GM19438 (cell line): ENCODE results near the gene OR6S1.
A peak's percentile ranks its signal among the peaks of the same experiment; 100 is the strongest.
"Not testable (repeated sequence)": the region's sequence is repeated elsewhere in the genome, so short reads cannot be mapped to it uniquely, and the experiment has no call there.

Experiments used
- ATAC-seq: cut with Tn5 transposase; IDR thresholded peaks from one replicate; pipeline ENCODE4 v1.9.1; 2021; ENCODE audit warnings: low read depth; ENCODE audit not compliant: unreplicated experiment

OR6S1 gene

GRCh38 chr14:20671597-20672283, 30.2 kb upstream of the OR6S1 start:
- ATAC-seq, result no peak

DNA sequence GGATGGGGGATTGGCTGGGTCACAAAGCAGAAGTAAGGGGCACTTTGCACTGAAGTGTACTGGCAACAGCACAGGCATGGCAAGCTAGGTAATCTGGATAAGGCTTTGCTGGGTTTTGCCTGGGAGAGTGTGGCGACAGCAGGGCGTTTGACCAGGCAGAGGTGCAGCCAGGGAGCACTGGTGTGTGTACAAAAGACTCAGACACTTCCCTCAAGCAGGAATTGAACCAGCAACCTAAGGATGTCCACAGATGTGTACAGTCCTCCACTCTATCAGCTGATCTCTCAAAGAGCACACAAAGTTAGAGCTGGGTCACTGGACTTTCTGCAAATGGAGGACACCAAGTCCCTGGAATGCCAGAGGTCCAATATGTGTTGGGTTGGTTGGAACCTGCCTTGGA, 27.5 kb upstream of the OR6S1 start:
- no peak for ATAC-seq

DNA sequence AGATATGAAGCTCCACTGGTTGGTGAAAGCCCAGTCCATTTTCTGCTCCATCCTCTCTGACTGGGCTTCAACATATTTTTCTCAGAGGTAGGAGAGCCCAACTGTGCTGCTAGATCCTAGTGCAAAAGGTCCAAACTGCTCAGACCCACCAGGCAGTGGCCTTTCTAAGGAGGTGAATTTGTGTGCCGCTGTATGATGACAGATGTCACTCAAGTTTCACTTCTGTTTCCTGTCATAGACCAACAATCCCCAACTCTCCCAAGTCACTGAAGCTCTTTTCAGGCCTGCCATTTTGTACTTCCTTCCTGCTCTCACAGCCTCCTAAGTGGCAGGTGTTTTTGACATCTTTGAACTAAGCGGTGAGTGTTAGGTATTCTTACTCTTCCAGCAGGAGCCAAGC, 26.5 kb upstream of the OR6S1 start:
- ATAC-seq, result peak; percentile 66

GRCh38 chr14:20666400-20666961, 25.0 kb upstream of the OR6S1 start:
- not testable (repeated sequence) for ATAC-seq

DNA sequence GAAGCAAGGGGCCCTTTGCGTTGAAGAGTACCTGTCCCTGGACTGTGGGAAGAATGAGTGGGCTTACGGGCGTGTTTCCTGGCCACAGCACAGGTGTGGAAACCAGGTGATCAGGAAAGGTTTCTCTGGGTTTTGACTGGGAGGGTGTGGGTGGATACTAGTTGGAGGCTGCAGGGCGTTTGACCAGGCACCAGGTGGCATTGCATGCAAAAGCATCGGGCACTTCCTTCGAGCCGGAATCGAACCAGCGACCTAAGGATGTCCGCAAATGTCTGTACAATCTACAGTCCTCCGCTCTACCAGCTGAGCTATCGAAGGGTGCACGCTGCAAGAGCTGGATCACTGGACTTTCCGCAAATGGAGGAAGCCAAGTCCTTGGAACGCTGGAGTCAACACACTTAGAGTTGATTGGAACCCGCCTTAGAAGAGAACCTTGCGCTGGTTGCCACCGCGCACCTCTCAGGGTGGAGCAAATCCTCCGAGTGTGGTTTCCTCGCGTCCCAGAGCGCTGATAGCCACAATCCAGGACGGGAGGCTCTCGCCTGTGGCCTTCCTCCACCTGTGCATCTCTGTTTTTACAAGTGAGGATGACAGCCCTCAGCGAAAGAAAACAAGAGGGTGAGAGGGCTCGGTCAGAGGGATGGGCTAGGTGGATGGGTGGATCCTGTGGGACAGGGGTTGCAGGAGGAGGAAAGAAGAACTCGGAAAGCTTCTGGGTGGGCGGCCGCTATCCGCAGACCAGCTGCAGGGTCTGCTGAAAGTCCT, 21.7 kb upstream of the OR6S1 start:
- peak; percentile 57 for ATAC-seq

DNA sequence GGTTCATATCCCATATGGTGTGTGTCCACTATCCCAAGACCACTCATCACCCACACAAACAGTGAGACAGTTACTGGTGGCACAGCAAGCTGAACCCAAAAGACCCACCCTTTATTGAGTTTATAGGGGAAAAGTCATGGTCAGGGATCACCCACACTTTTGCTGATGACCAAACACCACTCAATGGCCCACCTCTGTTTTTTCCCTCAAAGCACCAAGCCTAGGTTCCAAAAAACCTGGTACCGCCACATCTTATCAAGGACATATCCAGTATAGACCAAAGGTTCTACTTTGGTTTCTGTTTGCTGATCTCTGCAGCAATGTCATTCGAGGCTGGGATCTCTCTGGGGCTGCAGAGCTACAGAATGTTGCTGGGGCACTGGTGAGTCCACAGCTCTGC, 19.7 kb upstream of the OR6S1 start:
- no peak for ATAC-seq

DNA sequence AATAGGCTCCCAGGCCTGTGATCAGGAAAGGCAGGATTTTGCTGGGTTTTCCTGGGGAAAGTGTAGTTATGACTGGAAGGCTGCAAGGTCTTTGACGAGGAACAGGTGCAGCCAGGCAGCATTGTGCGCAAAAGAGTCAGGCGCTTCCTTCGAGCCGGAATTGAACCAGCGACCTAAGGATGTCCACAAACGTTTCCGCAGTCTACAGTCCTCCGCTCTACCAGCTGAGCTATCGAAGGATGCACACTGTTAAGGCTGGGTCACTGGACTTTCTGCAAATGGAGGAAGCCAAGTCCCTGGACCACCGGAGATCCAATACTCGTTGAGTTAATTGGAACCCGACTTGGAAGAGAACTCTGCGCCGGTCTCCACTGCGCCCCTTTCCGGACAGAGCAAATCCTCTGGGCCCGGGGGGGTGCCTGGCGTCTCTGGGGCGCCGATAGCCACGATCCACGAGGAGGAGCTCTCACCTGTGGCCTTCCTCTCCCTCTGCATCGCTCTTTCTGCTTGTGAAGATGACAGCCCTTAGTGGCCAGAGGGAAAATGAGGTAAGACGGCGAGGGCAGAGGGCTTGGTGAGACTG, 18.4 kb upstream of the OR6S1 start:
- ATAC-seq, result no peak

DNA sequence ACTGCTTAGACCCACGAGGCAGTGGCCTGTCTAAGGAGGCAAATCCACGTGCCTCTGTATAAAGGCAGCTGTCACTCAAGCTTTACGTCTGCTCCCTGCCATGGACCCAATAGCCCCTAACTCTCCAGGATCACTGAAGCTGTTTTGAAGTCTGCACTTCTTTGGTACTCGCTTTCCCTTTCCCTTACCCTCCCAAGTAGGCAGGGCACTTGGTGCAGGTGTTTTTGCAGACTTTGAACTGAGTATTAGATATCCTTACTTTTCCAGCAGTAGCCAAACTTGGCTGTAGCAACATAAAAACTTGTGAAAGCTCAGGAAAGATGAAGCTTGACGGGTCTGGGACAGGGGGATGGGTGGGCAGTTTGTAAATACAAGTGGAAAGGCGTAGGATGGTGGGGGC, 17.8 kb upstream of the OR6S1 start:
- ATAC-seq, result no peak

DNA sequence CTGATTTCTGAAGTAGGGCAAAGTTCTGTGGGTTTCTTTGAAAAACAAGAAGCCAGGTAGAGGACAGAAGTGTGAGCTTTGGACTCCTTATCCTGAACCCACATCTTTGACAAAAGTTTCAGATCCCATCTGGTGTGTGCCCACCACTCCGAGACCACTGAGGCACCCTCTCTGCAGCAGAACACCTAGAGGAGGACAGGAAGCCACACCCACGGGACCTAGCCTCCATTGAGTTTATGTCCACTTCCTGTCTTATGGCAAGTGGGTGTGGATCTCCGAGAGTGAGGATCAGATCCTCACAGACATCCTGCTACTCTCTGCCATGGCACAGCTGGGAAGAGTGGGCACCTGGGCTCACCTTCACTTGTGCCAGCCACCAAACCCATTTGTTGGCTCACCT, 16.8 kb upstream of the OR6S1 start:
- no peak for ATAC-seq

DNA sequence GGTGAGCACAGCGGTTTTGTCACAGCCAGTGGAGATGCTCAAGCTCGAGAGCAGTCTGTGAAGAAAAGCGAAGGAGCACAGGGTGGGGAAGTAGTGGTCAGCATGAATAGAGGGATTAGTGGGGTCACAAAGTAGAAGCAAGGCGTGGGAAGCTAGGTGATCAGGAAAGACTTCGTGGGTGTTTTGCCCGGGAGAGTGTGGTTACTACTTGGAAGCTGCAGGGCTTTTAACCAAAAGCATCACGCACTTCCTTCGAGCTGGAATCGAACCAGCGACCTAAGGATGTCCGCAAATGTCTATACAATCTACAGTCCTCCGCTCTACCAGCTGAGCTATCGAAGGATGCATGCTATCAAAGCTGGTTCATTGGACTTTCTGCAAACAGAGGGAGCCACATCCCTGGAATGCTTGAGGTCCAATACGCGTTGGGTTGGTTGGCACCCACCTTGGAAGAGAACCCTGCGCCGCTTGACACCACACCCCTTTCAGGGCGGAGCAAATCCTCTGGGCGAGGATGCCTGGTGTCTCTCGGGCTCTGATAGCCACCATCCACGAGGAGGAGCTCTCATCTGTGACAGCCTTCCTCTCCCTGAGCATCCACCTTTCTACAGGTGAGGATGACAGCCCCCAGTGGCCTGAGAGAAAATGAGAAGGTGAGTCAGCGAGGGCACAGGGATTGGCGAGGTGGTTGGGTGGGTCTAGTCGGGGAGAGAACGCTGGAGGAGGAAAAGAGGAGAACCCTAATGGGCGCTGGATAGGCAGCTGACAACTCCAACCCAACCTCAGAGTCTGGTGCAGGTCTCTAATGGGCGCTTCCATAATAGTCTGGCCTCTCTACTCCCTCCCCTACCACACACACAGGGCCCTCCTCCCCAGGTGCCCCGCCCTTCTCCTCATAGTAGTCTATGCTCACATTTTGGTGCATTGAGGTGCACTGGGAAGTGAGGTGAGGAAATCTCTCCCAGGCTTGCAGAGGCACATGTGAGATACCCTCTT, 16.0 kb upstream of the OR6S1 start:
- ATAC-seq, result no peak

GRCh38 chr14:20656274-20656673, 14.8 kb upstream of the OR6S1 start:
- ATAC-seq, result no peak

GRCh38 chr14:20655851-20656250, 14.4 kb upstream of the OR6S1 start:
- ATAC-seq, result no peak

GRCh38 chr14:20652996-20653975, 11.8 kb upstream of the OR6S1 start:
- no peak for ATAC-seq

DNA sequence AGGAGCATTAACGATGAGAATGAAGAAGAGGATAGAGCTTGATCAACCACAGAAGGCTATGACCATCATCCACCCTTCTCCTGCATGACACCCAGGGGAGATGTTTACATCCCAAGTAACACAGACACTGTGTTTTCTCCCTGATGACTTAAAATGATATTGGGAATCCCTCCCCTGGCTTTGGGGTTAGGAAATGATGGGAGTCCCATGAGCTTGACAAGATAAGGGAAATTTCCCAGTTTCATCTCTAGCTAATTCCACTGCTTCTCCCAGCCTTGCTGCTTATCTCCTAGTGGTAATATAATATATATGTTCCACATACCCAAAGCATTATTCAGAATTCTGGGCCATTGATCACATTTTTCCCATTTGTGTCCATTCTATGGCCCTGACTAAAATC, 4.0 kb upstream of the OR6S1 start:
- ATAC-seq, result no peak

- ATAC-seq, result no peak
These were observed 3.0 kb upstream of the OR6S1 start for GRCh38 chr14:20644520-20644919.

DNA sequence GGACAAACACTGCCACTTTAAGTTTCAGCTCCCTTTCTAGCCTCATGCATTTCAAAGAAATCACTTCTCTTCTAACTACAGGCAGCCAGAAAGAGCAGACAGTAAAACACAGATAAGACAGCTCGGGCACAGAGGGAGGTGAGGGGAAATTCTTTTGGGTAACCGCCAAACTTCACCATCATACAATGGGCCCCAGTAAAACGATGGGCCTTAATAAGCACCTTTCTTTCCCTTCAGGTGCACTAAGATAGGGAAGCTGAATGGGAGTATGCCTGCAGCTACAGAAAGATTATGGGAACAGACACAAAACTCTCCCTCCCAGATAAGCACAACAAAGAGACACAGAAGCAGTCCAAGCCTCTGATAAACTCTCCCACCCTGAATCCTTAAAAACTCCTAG, 1.3 kb upstream of the OR6S1 start:
- not testable (repeated sequence) for ATAC-seq

DNA sequence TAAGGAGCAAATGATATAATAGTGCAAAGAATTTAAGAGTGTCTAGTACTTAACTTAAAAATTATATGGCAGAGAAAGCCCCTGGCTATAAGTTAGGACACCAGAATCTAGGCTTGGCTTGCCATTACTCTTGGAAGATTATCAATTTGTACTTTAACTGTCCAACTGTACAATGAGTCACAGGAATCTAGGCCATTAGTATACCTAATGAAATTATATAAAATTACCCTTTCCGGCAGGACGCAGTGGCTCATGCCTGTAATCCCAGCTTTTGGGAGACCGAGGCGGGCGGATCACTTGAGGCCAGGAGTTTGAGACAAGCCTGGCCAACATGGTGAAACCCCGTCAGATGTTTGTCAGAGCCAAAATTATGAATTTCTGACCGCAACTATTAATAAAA, 691 bp upstream of the OR6S1 start:
- no peak for ATAC-seq

DNA sequence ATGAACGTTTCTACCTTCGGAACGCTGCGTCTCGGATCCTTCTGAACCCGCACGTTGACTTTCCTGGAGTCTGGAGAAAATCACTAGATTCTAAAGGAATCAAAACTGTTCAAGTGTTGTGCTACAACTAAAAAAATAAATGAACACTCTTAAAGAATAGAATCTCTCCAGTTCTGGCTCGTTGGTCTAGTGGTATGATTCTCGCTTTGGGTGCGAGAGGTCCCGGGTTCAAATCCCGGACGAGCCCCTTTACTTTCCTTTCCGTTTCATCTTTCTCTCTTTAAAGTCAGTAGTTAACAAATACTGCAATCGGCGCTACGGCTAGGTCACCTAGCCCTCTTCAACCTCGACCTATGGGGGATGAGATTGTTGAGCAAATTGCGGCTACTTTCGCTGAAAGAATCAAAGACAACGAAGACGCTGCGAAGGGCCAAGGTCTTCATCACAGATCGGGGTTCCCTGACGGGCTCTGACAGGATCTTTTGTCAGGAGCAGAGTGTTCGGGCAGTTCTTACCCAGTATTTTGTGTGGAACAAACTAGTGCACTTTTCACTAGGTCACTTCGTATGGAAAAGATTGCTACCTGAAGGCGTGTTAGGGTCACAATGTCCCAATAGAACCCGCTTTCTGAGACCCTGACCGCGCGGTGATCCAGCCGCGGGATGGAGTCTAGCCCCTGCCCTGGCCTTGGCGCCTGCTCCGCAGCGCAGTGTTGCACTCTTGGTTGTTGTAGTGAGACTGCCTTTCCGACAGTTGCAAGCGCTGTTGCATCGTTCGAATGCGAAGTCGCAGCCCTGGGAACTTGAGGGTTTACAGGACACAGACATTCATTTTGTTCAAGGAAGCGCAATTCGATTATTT, 8.4 kb downstream of the OR6S1 start:
- ATAC-seq, result peak; percentile 75
